Activated B cell treated with CpG ODN at 0.5 μM for 24 hours (primary cell): ENCODE data around the gene SFXN3. TPM values are rescaled to one million over a fixed set of nuclear protein-coding genes. Genes with fewer than 3 reads are reported as not detected.

Experiments
- ATAC-seq: fragments of 200-7000 bp; cut with Tn5 transposase; one replicate; pipeline ENCODE4 v1.10.0; 2021; ENCODE audit warnings: low read depth, mild to moderate bottlenecking, moderate library complexity
- CTCF ChIA-PET: fragments of 350-600 bp; sonication (Branson Sonifier 250); formaldehyde crosslinking; loops from one replicate; lab custom pipeline; 2021; ENCODE audit warnings: antibody characterized with exemption; lab: Charles Lee
- POLR2A ChIA-PET: fragments of 350-600 bp; sonication (Branson Sonifier 250); formaldehyde crosslinking; loops from one replicate; lab custom pipeline; 2021; ENCODE audit warnings: antibody characterized with exemption; lab: Charles Lee
- DNase-seq: peaks from one replicate; pipeline ENCODE4 v3.0.0; 2022
- H3K27ac Mint-ChIP-seq: one replicate; pipeline ENCODE4 v1.8.0; 2020; ENCODE audit warnings: mixed read lengths
- H3K27me3 Mint-ChIP-seq: one replicate; pipeline ENCODE4 v1.8.0; 2021; ENCODE audit warnings: mixed read lengths
- H3K36me3 Mint-ChIP-seq: one replicate; pipeline ENCODE4 v1.8.0; 2021; ENCODE audit warnings: low read depth, mixed read lengths
- H3K4me1 Mint-ChIP-seq: one replicate; pipeline ENCODE4 v1.8.0; 2021; ENCODE audit warnings: mixed read lengths
- H3K4me3 Mint-ChIP-seq: one replicate; pipeline ENCODE4 v1.8.0; 2020; ENCODE audit warnings: mild to moderate bottlenecking, mixed read lengths
- H3K9me3 Mint-ChIP-seq: one replicate; pipeline ENCODE4 v1.8.0; 2020; ENCODE audit warnings: mixed read lengths
- CTCF ChIP-seq: fragments of 200-600 bp; IDR thresholded peaks from one replicate; pipeline ENCODE4 v1.8.0; 2022; ENCODE audit warnings: antibody characterized with exemption, mild to moderate bottlenecking
- intact Hi-C: fragments of 100-400 bp; cut with micrococcal nuclease; formaldehyde crosslinking; loops from one replicate; pipeline ENCODE4 v1.15.1; 2024
- total RNA-seq: library from RNA; stranded (reverse); gene quantifications from 2 replicates; pipeline ENCODE4 v1.2.3, GENCODE V29; 2022

Gene SFXN3
- total RNA-seq, 1 donor from 2014 or later: 9.8 TPM

GRCh38 chr10:101006593-101007098 is 24.4 kb upstream of the SFXN3 start:
- intact Hi-C loops: no loop called here
- ChIA-PET CTCF (interaction anchor here (0.7 kb wide), 1 partner anchor 9 kb away, joined by 4 read pairs; no protein-coding TSS in a partner anchor), POLR2A (interaction anchor here (0.7 kb wide), 1 partner anchor 25 kb away, joined by 3 read pairs; the partner anchor contains the start of gene SFXN3)
- no peak for TF ChIP-seq CTCF
- no peak overlapping the region for H3K27ac Mint-ChIP-seq
- no peaks in the 10 kb centered on the region for H3K4me1 Mint-ChIP-seq
- H3K4me3 Mint-ChIP-seq: no peak overlapping the region
- no peaks in the 10 kb centered on the region for H3K27me3 Mint-ChIP-seq
- no peaks in the 10 kb centered on the region for H3K9me3 Mint-ChIP-seq
- DNase-seq (no peak), ATAC-seq (no peak)
- peaks cover 20% of the 10 kb centered on the region for H3K36me3 Mint-ChIP-seq

GRCh38 chr10:101007099-101007711 is 23.8 kb upstream of the SFXN3 start:
- ChIA-PET POLR2A (interaction anchor here (0.7 kb wide), 1 partner anchor 24 kb away, joined by 3 read pairs; the partner anchor contains the start of gene SFXN3), CTCF (interaction anchor here (0.7 kb wide), 1 partner anchor 9 kb away, joined by 4 read pairs; no protein-coding TSS in a partner anchor)
- H3K27ac Mint-ChIP-seq: no peak overlapping the region
- no peaks in the 10 kb centered on the region for H3K4me1 Mint-ChIP-seq
- DNase-seq: no peak
- no peak overlapping the region for H3K4me3 Mint-ChIP-seq
- intact Hi-C loops: no loop called here
- no peaks in the 10 kb centered on the region for H3K27me3 Mint-ChIP-seq
- no peak for TF ChIP-seq CTCF
- no peak for ATAC-seq
- peaks cover 20% of the 10 kb centered on the region for H3K36me3 Mint-ChIP-seq
- no peaks in the 10 kb centered on the region for H3K9me3 Mint-ChIP-seq

GRCh38 chr10:101007915-101008822 is 22.9 kb upstream of the SFXN3 start:
- H3K4me1 Mint-ChIP-seq: peaks cover 7% of the 10 kb centered on the region
- no peak for ATAC-seq
- no peak overlapping the region for H3K27ac Mint-ChIP-seq
- TF ChIP-seq CTCF: no peak
- no peaks in the 10 kb centered on the region for H3K9me3 Mint-ChIP-seq
- H3K36me3 Mint-ChIP-seq: peaks cover 20% of the 10 kb centered on the region
- no peak for DNase-seq
- intact Hi-C loops: no loop called here
- ChIA-PET POLR2A (interaction anchor here (0.5 kb wide), 1 partner anchor 758 kb away, joined by 4 read pairs; no protein-coding TSS in a partner anchor), CTCF (no interaction called here)
- H3K4me3 Mint-ChIP-seq: no peak overlapping the region
- H3K27me3 Mint-ChIP-seq: no peaks in the 10 kb centered on the region

- intact Hi-C loops: no loop called here
- ATAC-seq: no peak
- Mint-ChIP-seq H3K9me3 (no peaks in the 10 kb centered on the region), H3K4me1 (peaks cover 11% of the 10 kb centered on the region), H3K4me3 (no peak overlapping the region), H3K27ac (no peak overlapping the region), H3K27me3 (no peaks in the 10 kb centered on the region), H3K36me3 (peaks cover 17% of the 10 kb centered on the region)
- no peak for TF ChIP-seq CTCF
- ChIA-PET POLR2A (interaction anchor here (0.5 kb wide), 1 partner anchor 758 kb away, joined by 4 read pairs; no protein-coding TSS in a partner anchor), CTCF (no interaction called here)
- no peak for DNase-seq
Measured at GRCh38 chr10:101008823-101009423, 22.1 kb upstream of the SFXN3 start.
